Esophagus muscularis mucosa (tissue), 4 donors: ENCODE measurements around the gene BCL2L14. TPM values are rescaled to one million over a fixed set of nuclear protein-coding genes. Genes with fewer than 3 reads are reported as not detected.
"Not testable (repeated sequence)": the region's sequence is repeated elsewhere in the genome, so short reads cannot be mapped to it uniquely, and the experiment has no call there.

Experiments
- DNase-seq: peaks from one replicate; pipeline ENCODE4 v3.0.0-alpha.2; 2017; ENCODE audit errors: extremely low spot score
- H3K27ac ChIP-seq, 4 donors: fragments of 200-600 bp; sonication (generic); replicated peaks in 1 of 4; 1 replicate in 3 of 4; 2 replicates in 1 of 4; pipeline ENCODE4 v1.5.1; 2016 to 2019; ENCODE audit warnings: mild to moderate bottlenecking in 1 of 4
- H3K27me3 ChIP-seq, 4 donors: fragments of 200-600 bp; sonication (generic); one replicate each; pipeline versions ENCODE4 v1.5.1 to v1.6.0; 2016 to 2019
- H3K36me3 ChIP-seq, 4 donors: fragments of 200-600 bp; sonication (generic); one replicate each; pipeline ENCODE4 v1.5.1; 2016 to 2019
- H3K4me1 ChIP-seq, 4 donors: fragments of 200-600 bp; sonication (generic); one replicate each; pipeline ENCODE4 v1.5.1; 2016 to 2019
- H3K4me3 ChIP-seq, 4 donors: fragments of 200-600 bp; sonication (generic); 1 replicate in 2 of 4; 2 replicates in 2 of 4; pipeline ENCODE4 v1.5.1; 2016 to 2019; ENCODE audit warnings: mild to moderate bottlenecking in 4 of 4, moderate library complexity in 1 of 4
- H3K9me3 ChIP-seq, 4 donors: fragments of 200-600 bp; sonication (generic); 1 replicate in 3 of 4; 2 replicates in 1 of 4; pipeline ENCODE4 v1.5.1; 2016 to 2019
- EP300 ChIP-seq: sonication (generic); formaldehyde crosslinking; IDR thresholded peaks from one replicate; pipeline ENCODE4 v1.6.1; 2017; ENCODE audit warnings: antibody characterized with exemption
- POLR2A ChIP-seq: fragments of 450-650 bp; IDR thresholded peaks from one replicate; pipeline ENCODE4 v1.6.1; 2017; ENCODE audit warnings: antibody characterized with exemption, moderate library complexity, mild to moderate bottlenecking, low read depth
- POLR2AphosphoS5 ChIP-seq, 2 donors: sonication (generic); formaldehyde crosslinking; IDR thresholded peaks; one replicate each; pipeline ENCODE4 v1.6.1; 2017; ENCODE audit warnings: antibody characterized with exemption in 2 of 2
- whole genome bisulfite sequencing: methylation state at CpG from one replicate; pipeline ENCODE4 v1.1.5; 2018; 5-methylcytosine and 5-hydroxymethylcytosine counted together
- intact Hi-C: fragments of 100-400 bp; cut with DNase I; formaldehyde crosslinking; loops from one replicate; pipeline ENCODE4 v1.15.1; 2023
- total RNA-seq, 4 donors: library from RNA; depleted of rRNA; stranded (reverse); fragments of >200 nt; gene quantifications; one replicate each; pipeline versions ENCODE4 v1.1.0 to v1.2.1, GENCODE V29; 2016
- TF ChIP-seq, protein P1 (sequence below), 3 experiments: fragments of 200-600 bp in 2 of 3; fragments of 450-650 bp in 1 of 3; sonication (generic) in 2 of 3; IDR thresholded peaks; one replicate each; pipeline ENCODE4 v1.5.1; 2017 to 2019; ENCODE audit warnings: antibody characterized with exemption in 3 of 3, mild to moderate bottlenecking in 2 of 3, moderate library complexity in 1 of 3

Gene BCL2L14
- total RNA-seq, 4 donors from 2014 or later = not detected

DNA sequence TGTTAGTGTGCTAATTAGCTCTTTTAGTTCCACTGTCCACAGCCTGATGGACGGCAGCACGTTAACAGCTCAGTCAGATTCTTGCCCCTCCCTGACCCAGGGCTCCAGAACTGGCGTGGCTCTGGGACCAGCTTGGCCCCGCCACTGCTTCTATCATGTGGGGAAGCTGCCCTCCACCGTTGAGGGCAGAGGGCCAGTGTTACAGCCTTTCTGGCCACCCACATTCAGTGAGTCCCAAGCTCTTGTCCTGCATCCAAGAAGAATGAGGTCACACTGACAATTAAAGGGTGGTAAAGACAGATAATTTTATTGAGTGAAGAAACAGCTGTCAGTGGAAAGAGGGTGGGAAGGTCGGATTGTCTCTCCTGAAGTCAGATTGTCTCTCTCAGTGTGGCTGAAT is 36.9 kb downstream of the BCL2L14 start:
- Histone ChIP-seq H3K27ac (no peak overlapping the region), H3K27me3 (no peaks in the 10 kb centered on the region), H3K4me3 (no peak overlapping the region), H3K36me3 (peaks cover 0 to 4% (median 0%) of the 10 kb centered on the region in 4 donors), H3K9me3 (peaks cover 0 to 27% (median 15%) of the 10 kb centered on the region in 4 donors), H3K4me1 (no peaks in the 10 kb centered on the region)
- WGBS = 71% methylated on average over 6 of the region's 6 CpGs
- intact Hi-C loops = no loop called here
- TF ChIP-seq POLR2A = no peak
- TF ChIP-seq POLR2AphosphoS5 (IDR thresholded peaks at IDR 0.05) = no peak
- DNase-seq = no peak

DNA sequence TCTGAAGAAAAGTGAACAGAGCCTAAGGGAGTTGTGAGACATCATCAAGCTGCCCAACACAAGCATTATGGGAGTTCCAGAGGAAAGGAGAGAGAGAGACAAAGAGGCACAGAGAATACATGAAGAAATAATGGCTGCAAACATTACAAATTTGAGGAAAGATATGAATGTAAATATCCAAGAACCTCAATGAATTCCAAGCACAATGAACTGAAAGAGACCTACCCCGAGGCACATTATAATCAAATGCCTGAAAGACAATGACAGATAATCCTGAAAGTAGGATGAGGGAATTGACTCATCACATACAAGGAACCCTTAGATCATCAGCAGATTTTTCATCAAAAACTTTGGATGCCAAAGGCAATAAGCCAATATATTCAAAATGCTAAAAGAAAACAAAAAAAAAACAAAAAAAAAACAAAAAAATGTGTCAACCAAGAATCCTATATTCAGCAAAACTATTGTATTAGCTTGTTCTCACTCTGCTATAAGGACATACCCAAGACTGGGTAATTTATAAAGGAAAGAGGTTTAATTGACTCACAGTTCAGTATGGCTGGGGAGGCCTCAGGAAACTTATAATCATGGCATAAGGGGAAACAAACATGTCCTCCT is 37.8 kb downstream of the BCL2L14 start:
- H3K4me1 ChIP-seq = no peaks in the 10 kb centered on the region
- no peak overlapping the region for H3K27ac ChIP-seq
- intact Hi-C loops = no loop called here
- peaks cover 0 to 12% (median 0%) of the 10 kb centered on the region in 4 donors for H3K36me3 ChIP-seq
- peaks cover 0 to 27% (median 15%) of the 10 kb centered on the region in 4 donors for H3K9me3 ChIP-seq
- TF ChIP-seq POLR2A = no peak
- no peak for TF ChIP-seq EP300
- TF ChIP-seq POLR2AphosphoS5 (IDR thresholded peaks at IDR 0.05) = no peak
- TF ChIP-seq, protein P1, sequence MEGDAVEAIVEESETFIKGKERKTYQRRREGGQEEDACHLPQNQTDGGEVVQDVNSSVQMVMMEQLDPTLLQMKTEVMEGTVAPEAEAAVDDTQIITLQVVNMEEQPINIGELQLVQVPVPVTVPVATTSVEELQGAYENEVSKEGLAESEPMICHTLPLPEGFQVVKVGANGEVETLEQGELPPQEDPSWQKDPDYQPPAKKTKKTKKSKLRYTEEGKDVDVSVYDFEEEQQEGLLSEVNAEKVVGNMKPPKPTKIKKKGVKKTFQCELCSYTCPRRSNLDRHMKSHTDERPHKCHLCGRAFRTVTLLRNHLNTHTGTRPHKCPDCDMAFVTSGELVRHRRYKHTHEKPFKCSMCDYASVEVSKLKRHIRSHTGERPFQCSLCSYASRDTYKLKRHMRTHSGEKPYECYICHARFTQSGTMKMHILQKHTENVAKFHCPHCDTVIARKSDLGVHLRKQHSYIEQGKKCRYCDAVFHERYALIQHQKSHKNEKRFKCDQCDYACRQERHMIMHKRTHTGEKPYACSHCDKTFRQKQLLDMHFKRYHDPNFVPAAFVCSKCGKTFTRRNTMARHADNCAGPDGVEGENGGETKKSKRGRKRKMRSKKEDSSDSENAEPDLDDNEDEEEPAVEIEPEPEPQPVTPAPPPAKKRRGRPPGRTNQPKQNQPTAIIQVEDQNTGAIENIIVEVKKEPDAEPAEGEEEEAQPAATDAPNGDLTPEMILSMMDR (IDR thresholded peaks at IDR 0.05) = no peak
- H3K27me3 ChIP-seq = no peaks in the 10 kb centered on the region
- WGBS = 100% methylated on average over 1 of the region's 1 CpG
- DNase-seq = no peak
- no peak overlapping the region for H3K4me3 ChIP-seq

DNA sequence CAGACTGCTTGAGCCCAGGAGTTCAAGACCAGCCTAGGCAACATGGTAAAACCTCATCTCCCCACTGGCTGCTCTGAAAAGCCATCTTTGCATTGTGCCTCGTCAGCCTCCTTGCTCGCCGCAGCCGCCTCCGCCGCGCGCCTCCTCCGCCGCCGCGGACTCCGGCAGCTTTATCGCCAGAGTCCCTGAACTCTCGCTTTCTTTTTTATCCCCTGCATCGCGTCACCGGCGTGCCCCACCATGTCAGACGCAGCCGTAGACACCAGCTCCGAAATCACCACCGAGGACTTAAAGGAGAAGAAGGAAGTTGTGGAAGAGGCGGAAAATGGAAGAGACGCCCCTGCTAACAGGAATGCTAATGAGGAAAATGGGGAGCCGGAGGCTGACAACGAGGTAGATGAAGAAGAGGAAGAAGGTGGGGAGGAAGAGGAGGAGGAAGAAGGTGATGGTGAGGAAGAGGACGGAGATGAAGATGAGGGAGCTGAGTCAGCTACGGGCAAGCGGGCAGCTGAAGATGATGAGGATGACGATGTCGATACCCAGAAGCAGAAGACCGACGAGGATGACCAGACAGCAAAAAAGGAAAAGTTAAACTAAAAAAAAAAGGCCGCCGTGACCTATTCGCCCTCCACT is 40.3 kb downstream of the BCL2L14 start:
- intact Hi-C loops, H3K4me1 ChIP-seq, DNase-seq, H3K27me3 ChIP-seq, H3K27ac ChIP-seq: not testable (repeated sequence)
- H3K4me3 ChIP-seq = peak overlapping the region in 2 of 4 donors; percentile 24 to 31
- peaks cover 0 to 12% (median 2%) of the 10 kb centered on the region in 4 donors for H3K36me3 ChIP-seq
- peaks cover 0 to 27% (median 15%) of the 10 kb centered on the region in 4 donors for H3K9me3 ChIP-seq
- WGBS = 98% methylated on average over 37 of the region's 37 CpGs

DNA sequence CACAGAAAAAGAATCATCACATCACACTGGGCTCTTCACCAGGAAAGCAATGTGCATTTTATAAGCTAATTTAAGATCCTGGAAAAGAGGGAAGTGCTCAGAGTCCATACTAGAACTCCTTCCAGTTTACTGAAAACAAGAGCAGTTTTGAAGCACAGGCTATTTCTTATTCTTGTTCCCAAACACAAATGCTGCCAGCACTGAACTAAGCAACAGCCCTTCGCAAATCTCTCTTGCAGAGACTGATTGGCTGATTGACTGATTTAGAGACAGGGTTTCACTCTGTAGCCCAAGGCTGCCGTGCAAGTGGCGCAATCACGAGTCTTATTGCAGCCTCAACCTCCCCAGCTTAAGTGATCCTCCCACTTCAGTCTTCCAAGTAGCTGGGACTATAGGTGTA is 44.8 kb downstream of the BCL2L14 start:
- no peaks in the 10 kb centered on the region for H3K4me1 ChIP-seq
- peaks cover 0 to 17% (median 6%) of the 10 kb centered on the region in 4 donors for H3K36me3 ChIP-seq
- no peak overlapping the region for H3K27ac ChIP-seq
- no peak for DNase-seq
- intact Hi-C loops = no loop called here
- no peak overlapping the region for H3K4me3 ChIP-seq
- H3K9me3 ChIP-seq = no peaks in the 10 kb centered on the region
- WGBS = 64% methylated on average over 4 of the region's 4 CpGs
- H3K27me3 ChIP-seq = no peaks in the 10 kb centered on the region
- TF ChIP-seq, protein P1 (IDR thresholded peaks at IDR 0.05) = no peak
- no peak for TF ChIP-seq POLR2A
- TF ChIP-seq EP300 = no peak
- TF ChIP-seq POLR2AphosphoS5 (IDR thresholded peaks at IDR 0.05) = no peak

DNA sequence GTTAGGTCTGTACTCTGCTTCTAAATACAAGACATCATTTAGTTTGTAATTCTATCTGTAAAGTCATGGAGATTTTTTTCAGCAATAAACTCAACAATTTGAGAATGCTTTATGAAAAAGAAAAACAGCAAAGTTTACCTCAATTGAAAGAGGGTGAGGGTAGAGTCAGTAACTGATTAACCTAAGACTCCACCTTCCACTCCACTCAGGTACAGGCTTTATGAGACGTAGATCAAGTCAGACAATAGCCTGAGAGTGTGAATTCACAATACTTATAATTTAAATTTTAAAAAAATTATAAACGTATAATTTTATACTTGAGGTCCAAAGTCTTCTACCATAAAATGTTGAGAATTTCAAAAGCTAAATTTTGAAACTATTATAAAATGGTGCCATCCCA is 45.9 kb downstream of the BCL2L14 start:
- DNase-seq = no peak
- Histone ChIP-seq H3K36me3 (peaks cover 0 to 29% (median 15%) of the 10 kb centered on the region in 4 donors), H3K4me3 (no peak overlapping the region), H3K4me1 (no peaks in the 10 kb centered on the region), H3K27ac (no peak overlapping the region), H3K9me3 (no peaks in the 10 kb centered on the region), H3K27me3 (no peaks in the 10 kb centered on the region)
- intact Hi-C loops = no loop called here
- 99% methylated on average over 2 of the region's 2 CpGs for whole genome bisulfite sequencing
- no peak for TF ChIP-seq POLR2A
- TF ChIP-seq, protein P1 (IDR thresholded peaks at IDR 0.05) = no peak
- no peak for TF ChIP-seq EP300
- TF ChIP-seq POLR2AphosphoS5 (IDR thresholded peaks at IDR 0.05) = no peak
